Neural crest cell (in vitro differentiated cells): Measurements from ENCODE around the gene TSPAN18. TPM values are rescaled to one million over a fixed set of nuclear protein-coding genes. Genes with fewer than 3 reads are reported as not detected.

Source experiments
- DNase-seq: peaks from one replicate; pipeline ENCODE4 v3.0.0; 2021; ENCODE audit warnings: low read depth, mixed read lengths, low spot score
- H3K27ac Mint-ChIP-seq: one replicate; pipeline ENCODE4 v1.8.0; 2021; ENCODE audit warnings: mild to moderate bottlenecking, mixed read lengths; ENCODE audit not compliant: unreplicated experiment
- H3K27me3 Mint-ChIP-seq: 2 replicates; pipeline ENCODE4 v1.8.0; 2021; ENCODE audit warnings: low read depth, mild to moderate bottlenecking, mixed read lengths
- H3K36me3 Mint-ChIP-seq: 2 replicates; pipeline ENCODE4 v1.8.0; 2021; ENCODE audit warnings: low read depth, mild to moderate bottlenecking, mixed read lengths
- H3K4me1 Mint-ChIP-seq: 2 replicates; pipeline ENCODE4 v1.8.0; 2021; ENCODE audit warnings: mixed read lengths
- H3K4me3 Mint-ChIP-seq: one replicate; pipeline ENCODE4 v1.8.0; 2021; ENCODE audit warnings: mild to moderate bottlenecking, mixed read lengths
- H3K9me3 Mint-ChIP-seq: 2 replicates; pipeline ENCODE4 v1.8.0; 2021; ENCODE audit warnings: mixed read lengths
- CTCF ChIP-seq: fragments of 200-600 bp; sonication (generic); conservative IDR thresholded peaks from 2 replicates; pipeline ENCODE4 v1.5.0; 2021; ENCODE audit warnings: antibody characterized with exemption, mild to moderate bottlenecking
- total RNA-seq: library from RNA; stranded (reverse); gene quantifications from 2 replicates; pipeline ENCODE4 v1.2.1, GENCODE V29; 2021

Gene TSPAN18
- total RNA-seq, 1 donor from 2014 or later = 125 TPM

GRCh38 chr11:44926036-44926435, 199.3 kb downstream of the TSPAN18 start:
- Mint-ChIP-seq H3K9me3 (no peaks in the 10 kb centered on the region), H3K27me3 (peaks cover 8% of the 10 kb centered on the region), H3K27ac (no peak overlapping the region), H3K4me3 (peak overlapping the region; percentile 46), H3K4me1 (peaks cover 19% of the 10 kb centered on the region), H3K36me3 (peaks cover 4% of the 10 kb centered on the region)
- TF ChIP-seq CTCF = no peak
- no peak for DNase-seq

DNA sequence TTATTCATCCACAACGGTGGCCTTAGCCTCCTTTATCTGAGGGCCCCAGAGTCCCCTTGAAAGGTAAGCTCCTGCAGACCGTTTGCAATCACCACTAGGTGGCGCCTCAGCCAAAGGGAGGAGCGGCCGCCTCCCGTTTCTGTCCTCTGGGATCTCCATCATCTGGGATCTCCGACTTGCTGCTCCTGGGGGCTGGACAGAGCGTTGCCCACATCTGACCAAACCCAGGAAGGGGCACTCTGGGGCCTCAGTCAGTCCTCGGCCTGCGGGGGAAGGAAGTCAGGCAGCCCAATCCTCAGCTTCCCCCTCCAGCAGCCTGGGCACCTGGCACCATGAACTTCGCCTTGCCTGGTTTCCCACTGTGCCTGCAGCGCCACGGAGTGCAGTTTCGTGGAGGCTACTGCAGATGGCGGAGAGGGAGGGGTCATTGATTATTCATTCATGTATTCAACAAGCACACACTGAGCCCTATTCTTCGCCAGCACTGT, 200.5 kb downstream of the TSPAN18 start:
- H3K4me1 Mint-ChIP-seq = peaks cover 24% of the 10 kb centered on the region
- peak; percentile 87 for DNase-seq
- peaks cover 12% of the 10 kb centered on the region for H3K27me3 Mint-ChIP-seq
- H3K36me3 Mint-ChIP-seq = peaks cover 4% of the 10 kb centered on the region
- no peaks in the 10 kb centered on the region for H3K9me3 Mint-ChIP-seq
- TF ChIP-seq CTCF = peak; percentile 91
- H3K4me3 Mint-ChIP-seq = peak overlapping the region; percentile 47
- no peak overlapping the region for H3K27ac Mint-ChIP-seq

- TF ChIP-seq CTCF = no peak
- Mint-ChIP-seq H3K9me3 (no peaks in the 10 kb centered on the region), H3K27me3 (peaks cover 14% of the 10 kb centered on the region), H3K27ac (no peak overlapping the region), H3K4me1 (peaks cover 25% of the 10 kb centered on the region), H3K36me3 (peaks cover 4% of the 10 kb centered on the region), H3K4me3 (no peak overlapping the region)
- no peak for DNase-seq
Observed at GRCh38 chr11:44928144-44928543, 201.4 kb downstream of the TSPAN18 start.

DNA sequence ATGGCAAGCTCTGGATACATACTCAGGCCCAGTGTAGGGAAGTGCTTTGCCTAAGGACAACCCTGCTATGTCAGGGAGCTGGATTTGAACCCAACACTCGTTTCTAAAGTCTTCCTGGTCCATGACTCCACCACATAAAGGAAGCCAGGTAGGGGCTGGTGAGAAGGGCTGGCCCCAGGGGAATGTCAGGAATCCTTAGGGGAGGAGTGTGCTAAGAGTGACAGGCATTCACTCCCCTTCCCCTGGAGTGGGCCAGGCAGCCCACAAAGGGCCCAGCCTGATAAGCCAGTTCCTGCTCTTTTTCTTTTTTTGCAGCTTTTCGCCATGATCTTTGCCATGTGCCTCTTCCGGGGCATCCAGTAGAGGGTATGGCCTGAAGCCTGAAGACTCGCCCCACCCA, 202.1 kb downstream of the TSPAN18 start:
- TF ChIP-seq CTCF = no peak
- Mint-ChIP-seq H3K27ac (no peak overlapping the region), H3K4me3 (peak overlapping the region; percentile 59), H3K27me3 (peaks cover 14% of the 10 kb centered on the region), H3K4me1 (peaks cover 25% of the 10 kb centered on the region), H3K36me3 (peaks cover 4% of the 10 kb centered on the region), H3K9me3 (no peaks in the 10 kb centered on the region)
- no peak for DNase-seq

GRCh38 chr11:44930588-44931302, 204.0 kb downstream of the TSPAN18 start:
- H3K36me3 Mint-ChIP-seq = peaks cover 4% of the 10 kb centered on the region
- H3K4me1 Mint-ChIP-seq = peaks cover 25% of the 10 kb centered on the region
- H3K4me3 Mint-ChIP-seq = peak overlapping the region; percentile 56
- H3K27me3 Mint-ChIP-seq = peaks cover 17% of the 10 kb centered on the region
- no peak for TF ChIP-seq CTCF
- no peaks in the 10 kb centered on the region for H3K9me3 Mint-ChIP-seq
- peak overlapping the region; percentile 14 for H3K27ac Mint-ChIP-seq
- no peak for DNase-seq
